HG03571 (cell line): ENCODE measurements around the gene CRMP1.

ENCODE experiments used
- ATAC-seq: cut with Tn5 transposase; IDR thresholded peaks from one replicate; pipeline ENCODE4 v1.9.1; 2021; ENCODE audit not compliant: unreplicated experiment

Gene CRMP1

DNA sequence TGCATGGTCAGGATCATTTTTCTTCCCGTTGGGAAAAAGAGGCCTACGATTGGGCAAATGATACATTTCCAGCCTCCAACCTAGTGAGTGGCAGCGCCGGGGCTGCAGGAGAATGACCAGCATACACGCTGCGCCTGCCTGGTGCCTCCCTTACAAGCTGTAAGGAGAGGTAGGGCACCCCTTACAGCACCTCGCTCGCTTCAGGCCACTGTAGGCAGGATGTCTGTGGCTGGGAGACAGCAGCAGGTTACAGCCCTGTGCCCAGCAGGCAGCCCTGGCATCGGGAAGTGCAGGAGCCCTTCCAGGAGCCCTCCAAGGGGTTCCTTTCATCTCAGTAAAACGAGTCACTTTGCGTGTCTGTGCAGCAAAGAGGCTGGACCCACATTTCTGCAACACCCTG lies 93.5 kb downstream of the CRMP1 start:
- no peak for ATAC-seq

DNA sequence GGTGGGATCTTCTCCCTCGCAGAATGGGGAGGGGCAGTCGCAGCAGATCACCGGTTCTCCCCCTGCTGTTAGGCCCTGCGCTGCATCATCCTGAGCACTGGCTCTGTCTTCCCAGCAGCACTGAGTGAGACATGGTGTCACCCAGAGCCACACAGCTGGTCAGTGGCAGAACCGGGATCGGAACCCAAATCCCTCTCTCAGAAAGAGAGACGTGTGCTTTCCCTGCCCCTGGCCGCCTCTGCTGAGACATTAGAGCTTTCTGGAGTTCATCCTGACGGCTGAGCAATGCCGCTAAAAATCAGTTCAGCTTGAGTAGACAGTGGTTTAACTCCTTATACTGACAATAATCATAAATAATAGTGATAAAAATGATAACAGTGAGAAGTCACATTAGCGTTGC lies 93.9 kb downstream of the CRMP1 start:
- no peak for ATAC-seq

GRCh38 chr4:5798462-5798861 lies 94.4 kb downstream of the CRMP1 start:
- no peak for ATAC-seq

DNA sequence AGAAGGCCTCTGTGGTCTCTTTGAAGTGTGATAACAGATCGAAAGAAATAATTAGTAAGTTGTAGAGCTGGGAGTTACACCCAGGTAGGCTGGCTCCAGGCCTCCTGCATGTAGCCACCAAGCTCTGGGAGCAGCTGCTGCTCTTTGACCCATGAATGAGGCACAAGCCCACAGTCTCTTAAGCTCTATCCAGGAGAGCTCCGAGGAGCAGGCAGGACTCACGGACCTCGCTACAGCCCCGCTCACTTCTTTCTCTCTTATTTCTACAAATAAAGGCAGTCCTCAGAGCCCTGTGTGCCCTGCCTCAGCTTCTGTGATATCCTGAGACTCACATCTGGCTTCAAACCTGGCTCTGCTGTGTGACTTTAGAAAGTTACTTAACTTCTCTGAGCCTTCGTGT lies 95.0 kb downstream of the CRMP1 start:
- ATAC-seq = no peak

DNA sequence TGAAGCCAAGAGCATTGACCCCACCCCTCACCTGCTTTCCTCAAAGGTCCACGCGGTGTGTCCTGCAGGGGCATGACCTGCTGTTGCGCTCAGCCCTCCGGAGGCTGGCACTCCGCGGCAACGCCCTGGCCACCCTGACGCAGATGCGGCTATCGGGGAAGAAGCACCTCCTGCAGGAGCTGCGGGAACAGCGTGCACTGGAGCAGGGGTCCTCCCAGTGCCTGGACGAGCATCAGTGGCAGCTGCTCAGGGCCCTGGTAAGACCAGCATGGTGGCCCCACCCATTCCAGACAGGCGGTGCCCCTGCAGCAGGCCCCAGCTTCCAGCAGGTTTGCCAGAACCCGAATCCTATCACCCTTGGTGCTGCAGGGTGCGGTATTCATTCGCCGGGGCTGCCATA lies 95.9 kb downstream of the CRMP1 start:
- no peak for ATAC-seq

- ATAC-seq = no peak
Measured at GRCh38 chr4:5795580-5795979, 97.3 kb downstream of the CRMP1 start.

DNA sequence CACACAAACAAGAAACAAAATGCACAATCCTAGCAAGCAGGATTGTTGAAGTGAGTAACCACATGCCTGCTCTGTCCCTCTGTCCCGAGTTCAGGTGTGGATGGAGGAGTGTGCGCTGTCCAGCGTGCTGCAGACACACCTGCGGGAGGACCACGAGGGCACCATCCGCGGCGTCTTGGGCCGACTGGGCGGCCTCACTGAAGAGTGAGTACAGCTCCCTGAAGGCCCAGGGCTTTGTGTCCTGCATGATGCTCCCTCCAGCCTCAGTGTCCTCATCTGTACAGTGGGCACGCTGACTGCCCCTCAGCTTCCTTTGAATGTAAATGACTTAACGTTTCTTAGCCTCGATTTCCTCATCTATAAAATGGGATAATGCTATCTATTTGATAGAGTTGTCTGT lies 99.4 kb downstream of the CRMP1 start:
- no peak for ATAC-seq

GRCh38 chr4:5791654-5792053 lies 101.2 kb downstream of the CRMP1 start:
- ATAC-seq = no peak

DNA sequence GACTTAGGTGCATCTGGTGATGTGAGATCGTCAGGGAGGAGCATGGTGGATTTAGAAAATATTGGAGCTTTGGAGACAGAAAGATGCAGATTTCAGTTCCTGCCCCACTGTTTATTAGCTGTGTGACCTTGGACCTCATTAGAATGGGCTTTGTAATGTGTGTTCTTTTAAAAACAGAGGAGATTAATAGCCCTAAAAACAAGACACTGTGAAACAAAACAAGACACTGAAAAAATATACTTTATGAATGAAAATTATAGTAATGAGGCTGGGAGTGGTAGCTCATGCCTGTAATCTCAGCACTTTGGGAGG lies 102.4 kb downstream of the CRMP1 start:
- no peak for ATAC-seq

DNA sequence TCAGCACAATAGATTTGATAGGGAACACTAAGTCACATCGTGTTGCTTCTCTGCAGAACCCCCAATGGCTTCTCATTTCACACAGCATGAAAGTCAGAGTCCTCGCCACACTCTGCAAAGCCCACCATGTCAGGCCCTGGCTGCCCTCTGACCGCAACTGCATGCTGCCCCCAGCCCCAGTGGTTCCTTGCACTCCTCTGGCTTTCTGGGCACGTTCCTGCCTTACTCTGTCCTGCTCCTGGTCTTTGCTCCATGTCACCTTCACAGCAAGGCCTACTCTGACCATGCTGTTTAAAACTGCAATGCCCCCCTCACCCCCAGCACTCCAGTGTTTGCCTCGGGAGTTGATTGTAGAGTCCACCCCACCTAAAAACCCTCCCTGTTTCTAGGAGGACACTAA lies 103.7 kb downstream of the CRMP1 start:
- ATAC-seq = no peak

DNA sequence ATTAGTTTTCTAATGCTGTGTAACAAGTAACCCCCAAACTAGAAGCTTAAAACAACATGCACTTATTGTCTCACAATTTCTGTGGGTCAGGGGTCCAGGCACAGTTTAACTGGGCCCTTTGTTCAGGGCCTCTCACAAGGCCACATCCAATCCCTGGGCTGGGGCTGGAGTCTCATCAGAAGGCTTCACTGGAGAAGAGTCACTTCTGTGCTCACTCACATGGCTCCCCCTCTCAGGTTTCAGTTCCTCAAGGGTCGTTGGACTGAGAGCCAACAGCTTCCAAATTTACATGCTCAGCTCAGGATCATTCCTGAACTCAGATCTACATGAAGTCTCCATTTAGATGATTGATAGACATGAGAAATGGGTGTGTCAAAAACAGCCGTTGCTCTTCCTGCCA lies 104.7 kb downstream of the CRMP1 start:
- ATAC-seq = no peak

DNA sequence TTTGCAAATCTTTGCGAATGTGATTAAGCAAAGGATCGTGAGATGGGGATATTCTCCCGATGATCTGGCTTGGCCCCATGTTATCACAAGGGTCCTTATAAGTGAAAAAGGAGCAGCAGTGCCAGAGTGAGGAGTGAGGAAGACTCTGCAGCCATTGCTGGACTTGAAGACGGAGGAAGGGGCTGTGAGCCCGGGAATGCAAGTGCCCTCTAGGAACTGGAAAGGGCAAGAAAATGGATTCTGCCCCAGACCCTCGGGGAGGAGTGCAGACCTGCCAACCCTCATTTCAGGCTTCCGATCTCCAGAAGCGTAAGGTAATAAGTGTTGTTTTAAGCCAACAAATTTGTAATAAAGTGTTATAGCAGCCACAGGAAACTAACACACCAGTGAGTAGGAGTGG lies 105.6 kb downstream of the CRMP1 start:
- no peak for ATAC-seq

DNA sequence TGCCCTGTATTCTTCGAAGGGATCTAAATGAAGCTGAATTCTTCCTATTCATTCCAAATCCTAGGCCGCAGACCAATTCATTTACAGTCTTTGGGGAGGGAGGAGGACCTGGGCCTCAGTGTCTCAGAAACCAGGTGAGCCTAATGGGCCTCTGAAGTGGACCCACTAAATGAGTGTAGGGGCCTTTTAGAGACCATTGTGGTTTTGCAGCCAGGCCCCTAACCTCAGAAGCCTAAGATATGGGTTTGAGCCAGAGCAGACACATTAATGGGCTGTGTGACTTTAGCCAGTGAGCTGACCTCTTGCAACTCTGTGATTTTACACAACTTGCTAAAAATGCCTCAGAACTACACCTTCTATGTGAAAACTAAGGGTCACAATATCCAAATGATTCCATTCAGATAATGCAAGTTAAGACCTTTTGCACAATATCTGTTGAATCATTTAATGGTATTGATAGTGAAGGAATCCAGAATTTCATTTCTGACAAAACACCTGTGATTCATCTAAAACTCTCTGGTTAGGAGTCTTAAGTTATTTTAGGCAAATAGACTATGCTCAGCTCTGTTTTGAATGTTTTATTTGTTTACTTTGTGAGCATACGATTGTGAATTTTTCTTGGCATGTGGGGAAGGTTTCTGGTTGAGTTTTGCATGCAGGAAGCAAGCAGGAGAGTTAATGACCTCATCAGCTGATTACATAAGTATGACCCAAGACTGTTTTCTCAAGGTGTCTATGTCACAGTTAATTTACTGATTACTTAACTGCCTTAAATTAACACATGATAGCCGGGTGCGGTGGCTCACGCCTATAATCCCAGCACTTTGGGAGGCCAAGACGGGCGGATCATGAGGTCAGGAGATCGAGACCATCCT lies 106.8 kb downstream of the CRMP1 start:
- ATAC-seq = no peak

GRCh38 chr4:5784960-5785611 lies 107.8 kb downstream of the CRMP1 start:
- ATAC-seq = no peak

- no peak for ATAC-seq
Measured at GRCh38 chr4:5784021-5784420, 108.9 kb downstream of the CRMP1 start.

GRCh38 chr4:5783486-5783885 lies 109.4 kb downstream of the CRMP1 start:
- no peak for ATAC-seq

- ATAC-seq = no peak
Measured at GRCh38 chr4:5782829-5783476, 109.9 kb downstream of the CRMP1 start.

DNA sequence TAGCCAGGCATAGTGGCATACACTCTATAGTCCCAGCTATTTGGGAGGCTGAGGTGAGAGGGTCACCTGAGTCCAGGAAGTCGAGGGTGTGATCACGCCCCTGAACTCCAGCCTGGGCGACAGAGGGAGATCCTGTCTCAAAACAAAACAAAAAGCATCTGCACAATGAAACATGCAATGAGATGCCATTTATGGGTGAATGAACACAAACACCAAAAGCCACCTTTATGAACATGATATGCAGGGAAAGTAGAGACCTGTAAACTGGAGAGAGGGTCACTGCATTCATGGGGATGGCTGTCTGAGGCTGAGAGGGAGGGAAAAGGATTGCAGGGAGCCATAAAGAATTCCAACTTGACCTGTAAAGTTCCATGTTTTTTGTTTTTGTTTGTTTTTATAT lies 111.2 kb downstream of the CRMP1 start:
- ATAC-seq = no peak

DNA sequence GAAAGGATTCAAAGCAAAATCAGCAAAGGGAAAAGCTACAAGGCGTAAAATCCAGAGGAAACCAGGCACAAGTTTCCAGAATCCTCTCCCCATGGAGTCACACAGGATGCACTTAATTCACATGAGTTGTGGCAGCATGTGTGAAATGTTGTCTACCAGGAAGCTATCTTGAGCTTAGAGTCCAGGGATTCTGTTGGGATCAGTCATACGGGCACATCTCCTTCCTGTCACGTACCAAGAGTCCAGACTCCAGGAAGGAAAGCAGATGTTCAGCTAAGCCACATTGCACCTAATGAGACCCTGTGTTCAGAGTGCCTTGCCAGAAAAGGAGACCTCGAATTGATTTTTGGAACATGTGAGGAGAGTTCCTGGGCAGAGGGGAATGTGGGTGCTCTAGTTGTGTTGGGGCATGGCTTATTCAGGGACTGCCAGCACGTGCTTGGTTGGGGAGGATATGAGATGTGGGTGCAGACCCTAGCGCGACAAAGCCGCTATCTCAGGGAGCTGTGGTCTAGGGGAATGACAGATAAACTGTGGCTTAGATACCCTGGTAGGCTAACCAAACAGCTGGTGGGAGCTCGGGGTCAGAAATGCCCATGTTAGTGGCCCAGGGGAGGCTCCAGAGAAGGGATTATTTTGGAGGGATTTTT lies 111.9 kb downstream of the CRMP1 start:
- no peak for ATAC-seq

DNA sequence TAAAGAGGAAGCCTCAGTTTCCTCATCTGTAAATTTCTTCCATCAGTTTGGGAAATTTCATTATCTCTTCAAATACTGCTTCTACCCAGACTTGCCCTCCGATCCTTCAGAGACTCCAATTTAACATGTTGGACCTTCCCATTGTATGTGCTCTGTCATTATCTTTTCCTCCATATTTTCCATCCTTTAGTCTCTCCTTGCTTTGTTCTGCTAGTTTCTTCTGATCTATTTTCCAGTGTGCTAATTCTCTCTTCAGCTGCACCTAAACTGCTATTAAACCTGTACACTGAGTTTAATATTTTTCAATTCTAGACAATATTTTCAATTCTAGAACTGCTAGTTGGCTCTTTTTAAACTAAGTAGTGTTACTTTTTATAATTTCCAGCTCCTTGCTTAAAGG lies 116.4 kb downstream of the CRMP1 start:
- no peak for ATAC-seq

- no peak for ATAC-seq
Measured at GRCh38 chr4:5774416-5775036, 118.4 kb downstream of the CRMP1 start.

GRCh38 chr4:5773271-5773555 lies 119.7 kb downstream of the CRMP1 start:
- no peak for ATAC-seq
